GM19395 (cell line): ENCODE results near the gene LENG9.

Source experiments
- ATAC-seq: cut with Tn5 transposase; IDR thresholded peaks from one replicate; pipeline ENCODE4 v1.9.1; 2021; ENCODE audit warnings: mild to moderate bottlenecking, moderate library complexity; ENCODE audit not compliant: unreplicated experiment

Gene LENG9

DNA sequence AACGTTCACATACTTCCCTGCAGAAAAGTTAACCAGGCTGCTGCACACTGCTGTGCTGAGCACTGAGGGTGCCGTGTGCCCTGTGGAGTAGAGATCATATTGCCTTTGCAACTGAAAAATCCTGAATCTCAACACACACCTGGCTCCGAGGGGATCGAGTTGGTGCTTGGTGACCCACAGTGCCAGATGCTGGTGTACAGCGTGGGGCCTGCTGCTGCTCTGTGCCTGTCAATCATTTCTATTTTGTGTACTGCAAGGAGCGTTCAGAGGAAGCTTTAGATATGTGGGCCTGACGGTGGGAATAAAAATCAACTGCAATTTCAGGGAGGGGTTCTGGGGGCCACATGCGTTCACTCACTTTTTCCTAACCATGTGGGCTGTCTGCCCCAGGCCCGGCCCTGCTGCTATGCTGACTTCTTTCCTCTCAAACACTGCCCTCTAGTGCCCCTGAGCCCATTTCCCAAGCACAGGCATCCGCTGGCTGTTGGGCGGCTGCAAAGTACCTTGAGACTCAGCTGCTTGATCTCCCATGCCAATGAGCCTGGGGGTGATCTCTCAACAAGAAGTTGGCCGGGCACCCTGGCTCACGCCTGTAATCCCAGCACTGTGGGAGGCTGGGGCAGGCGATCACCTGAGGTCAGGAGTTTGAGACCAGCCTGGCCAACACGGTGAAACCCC, 24.3 kb downstream of the LENG9 start:
- no peak for ATAC-seq

DNA sequence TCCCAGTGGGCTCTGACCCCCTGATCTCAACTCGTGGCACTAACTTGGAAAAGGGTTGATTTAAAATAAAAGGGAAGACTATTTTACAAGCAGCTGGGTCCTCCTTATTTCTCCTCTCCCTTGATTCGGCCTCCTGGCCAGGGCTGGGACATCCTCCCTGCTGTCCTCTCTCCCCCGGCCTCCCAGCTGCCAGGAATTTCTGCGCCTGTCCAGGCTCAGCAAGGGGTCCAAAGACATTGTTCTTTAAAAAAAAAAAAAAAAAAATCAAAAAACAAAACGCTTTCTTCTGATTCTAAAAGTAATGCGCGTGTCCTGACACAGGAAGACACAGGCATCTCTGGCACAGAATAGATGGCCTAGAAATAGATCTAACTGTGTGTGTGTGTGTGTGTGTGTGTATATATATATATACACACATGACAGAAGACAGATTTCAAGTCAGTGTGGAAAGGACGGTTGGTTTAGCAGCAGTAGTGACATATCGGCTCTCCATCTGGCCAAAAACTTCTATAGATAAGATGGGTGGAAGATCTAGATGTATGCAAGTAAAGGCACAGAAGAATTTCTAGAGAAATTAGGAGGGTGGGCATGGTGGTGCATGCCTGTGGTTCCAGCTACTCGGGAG, 26.8 kb downstream of the LENG9 start:
- no peak for ATAC-seq

DNA sequence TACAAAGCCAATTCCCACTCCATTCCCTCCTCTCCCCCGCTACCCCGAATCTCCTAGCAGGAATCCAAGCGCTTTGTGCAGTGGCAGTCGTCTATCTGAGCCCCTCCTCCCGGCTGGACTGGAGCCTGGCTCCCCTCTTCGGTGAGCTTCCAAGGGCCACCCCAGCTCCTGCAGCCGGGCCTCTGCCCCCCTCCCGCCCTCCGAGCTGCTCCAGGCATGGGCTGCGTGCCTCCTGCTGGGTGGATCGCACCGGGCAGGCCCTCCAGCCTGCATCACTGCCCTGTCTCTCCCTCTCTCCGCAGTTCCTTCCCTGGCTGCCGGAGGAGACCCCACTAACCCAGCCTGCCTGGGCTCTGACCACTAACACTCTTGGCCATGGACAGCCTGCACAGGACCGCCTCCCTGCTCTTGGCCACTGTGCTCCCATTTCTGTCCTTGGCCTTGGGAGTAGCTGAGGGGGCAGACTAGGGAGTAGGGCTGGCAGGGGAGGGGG, 27.5 kb downstream of the LENG9 start:
- no peak for ATAC-seq

DNA sequence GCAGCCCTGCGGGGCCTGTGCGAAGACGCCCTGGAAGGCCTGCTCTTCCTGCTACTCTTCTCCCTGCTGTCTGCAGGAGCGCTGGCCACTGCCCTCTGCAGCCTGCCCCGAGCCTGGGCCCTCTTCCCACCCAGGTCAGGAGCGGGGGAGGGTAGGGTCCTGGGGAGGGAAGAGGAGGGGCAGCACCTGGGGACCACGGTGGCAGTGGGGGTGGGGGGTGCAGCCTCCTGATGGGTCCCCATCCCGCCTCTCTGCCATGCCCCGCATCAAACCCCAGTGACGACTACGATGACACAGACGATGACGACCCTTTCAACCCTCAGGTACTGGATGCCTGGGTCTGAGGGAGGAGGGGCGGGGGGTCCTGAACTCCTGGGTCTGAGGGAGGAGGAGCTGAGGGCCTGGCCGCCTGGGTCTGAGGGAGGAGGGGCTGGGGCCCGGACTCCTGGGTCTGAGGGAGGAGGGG, 28.0 kb downstream of the LENG9 start:
- ATAC-seq: no peak

DNA sequence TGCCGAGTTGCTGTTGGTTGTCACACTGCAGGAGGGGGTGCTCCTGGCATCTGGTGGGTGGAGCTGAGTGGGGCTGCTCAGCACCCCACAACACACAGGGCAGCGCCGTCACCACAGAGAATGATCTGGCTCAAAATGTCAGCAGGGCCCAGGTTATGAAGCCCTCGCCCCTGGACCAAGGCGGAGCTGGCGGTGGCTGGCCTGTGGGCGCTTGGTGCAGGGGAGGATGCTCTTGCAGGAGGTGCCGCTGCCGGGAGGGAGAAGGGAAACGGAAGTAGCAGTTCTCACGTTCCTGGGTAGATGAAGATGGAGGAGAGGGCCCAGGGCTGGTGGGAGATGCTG, 28.7 kb downstream of the LENG9 start:
- no peak for ATAC-seq

DNA sequence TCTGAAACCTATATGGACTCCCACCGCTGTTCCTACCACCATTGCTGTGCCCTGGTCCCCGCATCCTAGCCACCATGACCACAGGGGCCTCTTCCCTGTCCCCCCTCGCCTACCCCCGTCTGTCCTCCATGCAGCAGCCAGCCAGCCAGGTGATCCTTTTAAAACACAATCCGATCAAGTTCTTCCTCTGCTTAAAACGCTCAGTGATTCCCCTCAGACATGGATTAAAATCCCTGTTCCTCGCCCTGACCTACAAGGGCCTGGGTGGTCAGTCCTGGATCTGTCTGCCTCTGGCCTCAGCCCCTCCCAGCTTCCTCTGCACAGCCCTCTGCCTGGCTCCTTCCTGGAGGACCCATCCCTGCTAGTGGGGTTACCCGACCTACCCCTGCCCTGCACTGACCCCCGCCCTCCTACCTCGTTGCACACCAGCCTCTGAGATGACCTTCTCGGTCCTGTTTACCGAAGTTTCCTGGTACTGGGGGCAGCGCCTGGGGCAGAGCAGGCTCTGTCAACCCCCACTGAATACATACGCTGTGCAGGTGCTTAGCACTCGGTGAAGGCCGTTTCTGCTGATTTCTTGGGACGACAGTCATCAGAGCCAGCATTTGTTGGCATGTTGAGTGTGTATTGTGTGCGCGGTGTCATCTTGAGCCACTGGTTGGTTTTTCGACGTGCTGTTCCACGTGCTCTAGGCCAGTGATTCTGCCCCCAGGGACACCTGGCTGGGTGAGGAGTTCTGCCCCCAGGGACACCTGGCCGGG, 29.3 kb downstream of the LENG9 start:
- ATAC-seq: no peak

DNA sequence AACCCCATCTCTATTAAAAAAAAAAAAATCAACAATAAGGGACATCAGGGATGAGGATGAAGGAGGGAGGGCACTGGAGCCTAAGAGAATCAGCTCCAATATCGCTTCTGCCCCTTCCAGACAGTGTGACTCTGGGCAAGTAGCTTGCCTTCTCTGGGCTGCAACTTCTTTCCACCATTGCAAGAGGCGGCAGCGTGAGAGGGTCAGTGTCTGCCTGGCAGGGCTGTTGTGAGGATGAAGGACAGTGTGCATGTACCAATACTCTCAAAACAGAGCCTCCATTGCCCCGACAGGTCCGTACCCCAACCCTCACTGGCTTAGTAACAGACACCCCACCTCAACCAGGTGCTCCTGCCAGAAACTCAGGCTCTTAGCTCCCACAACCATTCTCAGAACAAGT, 29.9 kb downstream of the LENG9 start:
- no peak for ATAC-seq

DNA sequence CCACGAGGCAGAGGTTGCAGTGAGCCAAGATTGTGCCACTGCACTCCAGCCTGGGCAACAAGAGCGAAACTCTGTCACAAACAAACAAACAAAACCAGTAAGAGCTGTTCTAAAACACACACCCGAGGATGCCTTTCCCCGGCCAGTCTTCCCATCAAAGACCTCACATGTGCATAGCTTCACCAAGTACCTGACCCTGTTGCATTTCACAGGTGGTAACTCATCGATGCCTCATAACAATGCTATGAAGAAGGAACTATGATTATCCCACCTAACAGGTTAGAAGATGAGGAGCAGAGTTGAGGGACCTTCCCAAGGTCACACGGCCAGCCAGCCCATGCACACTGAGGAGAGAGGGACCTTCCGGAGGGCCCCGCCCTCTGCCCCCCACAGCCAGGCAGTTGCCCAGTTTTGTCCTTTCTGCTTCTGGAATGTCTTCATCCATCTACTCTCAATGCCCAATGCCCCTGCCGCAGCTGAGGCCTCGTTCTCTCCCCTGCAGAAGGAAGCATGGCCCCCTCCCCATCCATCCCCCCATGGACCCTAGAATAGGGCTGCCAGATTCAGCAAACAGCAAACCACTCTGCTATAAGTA, 31.3 kb downstream of the LENG9 start:
- no peak for ATAC-seq

DNA sequence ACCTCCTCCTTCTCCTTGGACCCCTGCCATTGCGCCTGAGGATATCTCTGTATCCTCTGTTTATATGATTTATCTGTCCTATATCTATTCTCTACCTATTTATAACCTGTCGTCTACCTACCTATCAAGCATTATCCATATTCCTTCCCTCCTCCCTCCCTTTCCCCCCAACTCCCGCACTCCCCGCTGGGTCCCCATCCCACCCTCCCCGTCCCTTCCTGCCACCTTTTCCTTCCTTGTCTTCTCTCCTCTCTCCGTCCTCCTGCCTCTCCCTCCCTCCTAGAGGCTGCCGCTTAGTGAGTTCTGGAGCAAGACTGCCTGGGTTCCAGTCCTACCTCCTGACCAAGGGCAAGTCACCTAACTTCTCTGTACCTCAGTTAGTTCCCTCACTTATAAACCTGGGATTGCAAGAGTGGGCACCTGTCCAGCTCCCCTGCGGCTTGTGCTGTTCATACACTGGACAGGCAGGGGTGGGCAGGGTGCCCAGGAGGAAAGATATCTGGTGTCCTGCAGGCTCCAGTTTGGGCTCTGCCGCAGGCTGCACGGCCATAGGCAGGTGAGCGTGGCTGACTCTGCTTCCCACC, 32.2 kb downstream of the LENG9 start:
- no peak for ATAC-seq

DNA sequence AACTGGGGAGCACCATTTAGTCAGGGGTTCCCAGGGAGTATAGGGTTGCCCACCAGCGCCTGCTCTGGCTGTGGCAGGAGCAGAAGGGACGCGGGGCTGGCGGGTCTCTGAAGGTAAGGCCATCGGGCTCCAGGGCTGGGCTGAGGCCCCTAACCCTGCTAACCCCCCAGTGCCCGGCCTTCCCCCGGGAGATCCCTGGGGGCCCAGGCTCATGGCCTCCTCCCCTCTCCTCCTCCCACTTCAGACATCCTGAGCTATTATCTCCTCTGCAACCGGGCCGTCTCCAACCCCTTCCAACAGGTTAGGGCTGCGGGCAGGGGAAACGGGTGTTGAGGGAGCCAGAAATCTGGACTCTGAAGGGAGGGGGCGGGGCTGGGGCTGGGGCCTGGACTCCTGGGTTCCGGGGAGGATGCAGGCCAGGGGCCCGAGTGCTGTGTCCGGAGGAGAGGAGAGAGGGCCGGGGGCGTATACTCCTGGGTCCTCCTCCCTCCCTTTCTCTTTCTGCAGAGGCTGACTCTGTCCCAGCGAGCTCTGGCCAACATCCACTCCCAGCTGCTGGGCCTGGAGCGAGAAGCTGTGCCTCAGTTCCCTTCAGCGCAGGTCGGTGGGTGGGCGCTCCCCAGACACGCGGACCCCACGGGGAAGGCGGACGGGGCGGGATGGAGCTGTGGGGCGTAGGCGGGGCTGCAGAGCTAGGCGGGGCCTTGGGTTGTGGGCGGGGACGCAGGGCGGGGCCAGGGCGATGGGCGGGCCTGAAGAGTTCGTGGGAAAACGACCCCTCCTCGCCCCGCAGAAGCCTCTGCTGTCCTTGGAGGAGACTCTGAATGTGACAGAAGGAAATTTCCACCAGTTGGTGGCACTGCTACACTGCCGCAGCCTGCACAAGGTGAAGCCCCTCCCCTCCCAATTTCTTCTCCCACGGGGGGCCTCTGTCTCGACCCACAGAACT, 33.0 kb downstream of the LENG9 start:
- no peak for ATAC-seq

DNA sequence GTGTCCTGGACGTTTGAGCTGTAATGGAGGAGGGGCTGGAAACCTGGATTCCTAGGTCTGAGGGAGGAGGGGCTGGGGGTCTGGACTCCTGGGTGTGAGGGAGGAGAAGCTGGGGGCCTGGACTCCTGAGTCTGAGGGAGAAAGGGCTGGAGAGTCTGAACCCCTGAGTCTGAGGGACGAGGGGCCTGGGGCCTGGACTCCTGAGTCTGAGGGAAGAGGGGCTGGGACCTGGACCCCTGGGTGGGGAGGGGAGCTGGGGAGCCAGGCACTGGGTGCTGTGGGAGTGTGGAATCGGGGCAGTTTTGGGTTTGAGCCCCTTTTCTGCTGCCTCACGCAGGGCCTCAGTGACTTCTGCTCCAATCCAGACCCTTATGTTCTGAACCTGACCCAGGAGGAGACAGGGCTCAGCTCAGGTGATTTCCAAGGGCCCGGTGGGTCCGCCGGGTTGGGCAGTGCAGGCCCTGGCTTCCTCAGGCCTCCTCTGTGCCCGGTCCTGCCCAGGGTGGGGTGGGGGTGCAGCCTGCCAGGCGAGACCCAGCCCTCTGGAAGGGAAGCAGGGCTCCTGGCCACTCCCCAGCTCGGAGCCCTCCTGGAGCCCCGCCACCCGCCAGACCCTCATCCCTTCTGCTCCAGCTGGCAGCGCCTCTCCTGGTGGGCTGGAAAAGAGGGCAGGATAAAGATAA, 33.9 kb downstream of the LENG9 start:
- ATAC-seq: no peak

DNA sequence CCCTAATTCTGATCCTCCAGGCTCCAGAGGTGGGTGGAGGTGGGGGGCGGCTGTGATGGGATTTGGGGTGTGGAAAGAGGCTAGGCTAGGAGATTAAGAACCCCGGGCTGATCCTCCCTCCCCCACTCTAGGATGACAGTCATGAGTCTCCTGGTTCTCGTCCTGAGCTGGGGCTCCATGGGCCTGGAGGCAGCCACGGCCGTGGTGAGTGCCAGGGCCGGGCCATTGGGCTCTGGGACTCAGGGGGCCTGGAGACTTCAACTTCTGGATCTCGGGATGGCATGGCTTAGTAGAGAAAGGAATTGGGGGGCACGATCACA, 34.4 kb downstream of the LENG9 start:
- no peak for ATAC-seq

DNA sequence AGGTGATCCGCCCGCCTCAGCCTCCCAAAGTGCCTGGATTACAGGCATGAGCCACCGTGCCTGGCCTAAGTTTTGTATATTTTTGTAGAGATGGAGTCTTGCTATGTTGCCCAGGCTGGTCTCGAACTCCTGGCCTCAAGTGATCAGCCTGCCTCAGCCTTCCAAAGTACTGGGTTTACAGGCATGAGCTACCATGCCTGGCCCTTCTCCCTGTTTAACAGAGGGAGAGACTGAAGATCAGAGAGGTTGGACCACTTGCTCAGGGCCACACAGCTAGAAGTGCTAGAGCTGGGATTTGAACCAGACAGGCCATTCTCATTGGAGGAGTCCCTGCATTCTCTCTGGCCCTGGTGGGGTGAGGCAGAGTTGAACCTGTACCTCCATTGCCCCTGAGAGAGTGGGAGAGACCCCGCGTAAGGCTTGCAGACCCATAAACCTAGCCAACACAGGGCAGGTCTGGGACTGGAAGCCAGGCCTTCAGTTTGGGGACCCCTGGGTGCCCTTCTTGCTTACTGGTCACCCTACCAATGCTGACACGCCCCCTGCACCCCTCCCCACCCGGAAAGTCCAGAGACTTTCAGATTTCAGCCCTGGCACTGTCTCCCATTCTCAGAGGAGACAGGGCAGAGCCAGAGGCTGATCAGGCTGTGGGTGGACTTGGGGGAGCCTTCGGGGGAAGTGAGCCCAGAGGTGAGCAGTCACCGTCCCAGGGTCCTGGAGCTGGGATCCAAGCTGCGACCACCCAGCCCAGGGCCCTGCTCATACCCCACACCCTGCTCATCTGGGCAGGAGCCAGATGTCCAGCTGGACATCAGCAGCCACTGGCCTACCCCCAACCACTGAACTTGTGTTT, 35.0 kb downstream of the LENG9 start:
- no peak for ATAC-seq

DNA sequence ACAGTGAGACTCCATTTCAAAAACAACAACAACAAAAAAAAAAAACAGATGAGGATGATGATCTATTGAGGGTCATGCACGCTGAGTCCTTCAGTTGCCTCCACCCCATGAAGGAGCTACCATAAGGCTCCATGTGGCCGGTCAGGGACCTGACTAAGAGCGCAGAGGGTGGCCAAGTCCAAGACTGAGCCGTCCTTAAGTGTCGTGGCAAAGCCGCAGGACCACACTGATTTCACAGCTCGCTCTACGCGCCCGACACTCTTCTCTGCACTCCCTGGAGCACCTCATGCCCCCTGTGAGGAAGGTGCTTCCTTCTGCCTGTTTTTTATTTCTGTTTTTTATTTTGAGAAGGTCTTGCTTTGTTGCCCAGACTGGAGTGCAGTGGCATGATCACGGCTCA, 36.0 kb downstream of the LENG9 start:
- ATAC-seq: no peak

DNA sequence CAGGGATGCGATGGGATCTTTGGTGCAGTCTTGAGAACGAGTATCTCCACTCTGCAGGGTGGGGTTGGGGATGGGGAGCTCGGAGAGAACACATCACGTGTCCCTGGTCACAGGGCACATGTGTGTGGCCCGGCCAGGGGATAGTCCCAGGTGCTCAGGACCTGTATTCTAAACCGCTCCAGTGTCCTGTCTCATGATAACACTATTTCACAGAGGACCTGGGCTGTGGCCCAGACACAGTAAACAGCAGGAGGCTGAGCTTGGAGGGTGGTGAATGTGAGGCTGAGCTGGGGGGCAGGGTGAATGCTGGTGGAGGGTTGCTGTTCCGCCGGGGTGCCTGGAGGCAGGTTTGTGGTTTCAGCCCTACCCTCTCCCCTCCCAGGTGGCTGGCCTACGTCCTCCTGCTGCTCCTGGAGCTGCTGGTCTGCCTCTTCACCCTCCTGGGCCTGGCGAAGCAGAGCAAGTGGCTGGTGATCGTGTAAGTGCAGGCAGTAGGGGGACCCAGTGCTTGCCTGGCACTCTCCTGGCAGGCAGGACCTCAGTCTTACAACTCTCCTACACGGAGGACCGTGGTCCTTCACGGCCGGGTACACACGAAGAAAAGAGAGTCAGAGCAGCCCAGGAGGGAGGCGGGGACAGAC, 37.2 kb downstream of the LENG9 start:
- no peak for ATAC-seq

DNA sequence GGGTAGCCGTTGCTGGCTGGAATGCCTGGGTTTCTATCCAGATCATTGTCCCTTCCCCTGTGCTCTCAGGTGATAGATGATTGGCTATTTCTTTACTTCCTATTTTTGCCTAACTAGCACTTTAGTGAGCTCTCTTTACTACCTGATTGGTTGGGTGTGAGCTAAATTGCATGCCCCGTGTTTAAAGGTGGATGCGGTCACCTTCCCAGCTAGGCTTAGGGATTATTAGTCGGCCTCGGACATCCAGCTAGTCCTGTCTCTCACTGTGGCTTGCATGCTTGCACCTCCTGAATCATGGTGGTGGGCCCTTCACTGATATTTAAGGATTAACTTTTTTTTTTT, 38.2 kb downstream of the LENG9 start:
- no peak for ATAC-seq

DNA sequence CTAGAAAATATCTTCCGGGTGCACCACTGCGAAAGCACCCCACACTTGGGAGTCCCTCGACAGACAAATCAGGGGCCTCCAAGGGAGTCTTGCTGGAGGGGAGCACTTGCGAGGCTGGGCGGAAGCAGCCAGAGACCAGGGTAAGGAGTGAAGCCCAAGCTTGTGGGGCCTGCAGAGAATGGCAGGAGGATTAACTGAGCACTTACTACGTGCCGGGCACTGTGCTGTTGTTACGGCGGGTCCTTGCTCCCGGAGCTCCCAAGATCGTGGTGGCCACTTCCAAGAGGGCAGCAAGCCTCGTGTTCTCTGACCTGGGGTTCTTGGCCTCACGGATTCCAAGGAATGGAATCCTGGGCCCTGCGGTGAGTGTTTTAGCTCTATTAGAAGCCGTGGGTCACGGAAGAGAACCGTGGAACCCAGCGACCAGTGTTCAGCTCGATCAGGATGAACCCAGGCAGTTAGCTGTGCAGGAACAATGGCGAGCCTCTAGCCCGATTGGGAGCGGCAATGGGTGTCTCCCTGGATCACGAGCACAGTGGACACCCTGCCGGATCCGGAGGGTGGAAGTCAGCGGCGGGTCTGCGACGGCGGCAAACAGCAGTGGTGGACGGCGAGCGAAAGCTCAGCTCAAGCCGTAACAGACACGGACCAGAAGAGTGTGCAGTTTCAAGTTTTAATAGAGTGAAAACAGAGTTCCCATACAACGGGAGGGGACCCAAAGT, 38.8 kb downstream of the LENG9 start:
- no peak for ATAC-seq

DNA sequence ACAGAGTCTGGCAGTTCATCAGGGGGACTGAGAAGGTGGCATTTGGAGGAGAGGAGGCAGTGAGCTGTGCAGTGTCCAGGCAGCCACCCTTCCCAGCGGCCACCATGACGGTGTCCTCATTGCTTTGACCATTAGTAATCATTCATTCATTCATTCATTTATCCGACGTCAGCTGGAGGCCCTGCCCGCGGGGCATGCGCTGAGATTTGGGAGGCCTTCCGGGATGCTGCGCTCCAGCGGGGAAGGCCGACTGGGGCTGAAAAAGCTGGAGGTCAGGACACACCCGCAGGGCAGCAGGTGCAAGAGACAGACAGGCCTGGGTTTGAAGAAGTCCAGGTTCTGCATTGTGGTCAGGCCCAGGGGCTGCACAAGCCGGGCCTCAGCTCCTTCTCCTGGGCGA, 39.4 kb downstream of the LENG9 start:
- ATAC-seq: no peak
